ENCODE results near the gene MAST4. TPM values are rescaled to one million over a fixed set of nuclear protein-coding genes. Genes with fewer than 3 reads are reported as not detected.
A peak's percentile ranks its signal among the peaks of the same experiment; 100 is the strongest.

Gene MAST4
- total RNA-seq, 2 donors from 2014 or later = 36.8 to 45.7 TPM

GRCh38 chr5:67164856-67165525 is 568.8 kb downstream of the MAST4 start:
- TF ChIP-seq CTCF (IDR thresholded peaks at IDR 0.05) = no peak
- TF ChIP-seq POLR2A (IDR thresholded peaks at IDR 0.05) = no peak
- TF ChIP-seq POLR2AphosphoS5 (IDR thresholded peaks at IDR 0.05) = no peak
- H3K27ac ChIP-seq = no peak overlapping the region
- peaks cover 3% of the 10 kb centered on the region for H3K4me1 ChIP-seq (replicated peaks)
- no peaks in the 10 kb centered on the region for H3K9me3 ChIP-seq
- no peaks in the 10 kb centered on the region for H3K27me3 ChIP-seq (replicated peaks; ENCODE audit: insufficient read depth)
- WGBS = 93% methylated on average over 17 of the region's 17 CpGs
- H3K36me3 ChIP-seq = peaks cover 0 to 4% of the 10 kb centered on the region in 2 donors
- DNase-seq (ENCODE audit: low spot score) = no peak
- H3K4me3 ChIP-seq = no peak overlapping the region
- intact Hi-C loops (cut with DNase I) = loop anchor here (10.0 kb wide), 1 partner anchor 1110 kb away; no protein-coding TSS in a partner anchor

- TF ChIP-seq POLR2A (IDR thresholded peaks at IDR 0.05) (no peak), POLR2AphosphoS5 (IDR thresholded peaks at IDR 0.05) (peak; percentile 44), CTCF (IDR thresholded peaks at IDR 0.05) (peak; percentile 57 to 87 (median 75))
- 40% methylated on average over 34 of the region's 36 CpGs for WGBS
Measured at GRCh38 chr5:67165526-67166459, 569.6 kb downstream of the MAST4 start.

DNA sequence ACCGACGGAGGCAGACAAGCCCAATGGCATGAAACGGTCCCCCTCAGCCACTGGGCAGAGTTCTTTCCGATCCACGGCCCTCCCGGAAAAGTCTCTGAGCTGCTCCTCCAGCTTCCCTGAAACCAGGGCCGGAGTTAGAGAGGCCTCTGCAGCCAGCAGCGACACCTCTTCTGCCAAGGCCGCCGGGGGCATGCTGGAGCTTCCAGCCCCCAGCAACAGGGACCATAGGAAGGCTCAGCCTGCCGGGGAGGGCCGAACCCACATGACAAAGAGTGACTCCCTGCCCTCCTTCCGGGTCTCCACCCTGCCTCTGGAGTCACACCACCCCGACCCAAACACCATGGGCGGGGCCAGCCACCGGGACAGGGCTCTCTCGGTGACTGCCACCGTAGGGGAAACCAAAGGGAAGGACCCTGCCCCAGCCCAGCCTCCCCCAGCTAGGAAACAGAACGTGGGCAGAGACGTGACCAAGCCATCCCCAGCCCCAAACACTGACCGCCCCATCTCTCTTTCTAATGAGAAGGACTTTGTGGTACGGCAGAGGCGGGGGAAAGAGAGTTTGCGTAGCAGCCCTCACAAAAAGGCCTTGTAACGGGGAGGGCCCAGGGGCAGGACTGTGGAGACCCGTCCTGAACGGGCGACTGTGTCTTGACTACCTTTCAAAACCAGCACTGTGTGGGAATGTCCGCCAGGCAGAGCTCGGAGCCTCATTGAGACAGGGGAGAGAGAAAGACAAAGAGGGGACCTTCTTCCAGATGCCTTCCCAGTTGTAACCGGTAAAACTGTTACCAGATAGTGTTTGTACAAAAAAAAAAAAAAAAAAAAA is 570.5 kb downstream of the MAST4 start:
- TF ChIP-seq POLR2A (IDR thresholded peaks at IDR 0.05) = no peak
- peak in 1 of 4 experiments; percentile 24 for TF ChIP-seq CTCF (IDR thresholded peaks at IDR 0.05)
- Histone ChIP-seq H3K4me1 (replicated peaks) (no peaks in the 10 kb centered on the region), H3K4me3 (peak overlapping the region; percentile 5 to 7), H3K9me3 (no peaks in the 10 kb centered on the region), H3K27ac (peak overlapping the region; percentile 30 to 72), H3K36me3 (peaks cover 0 to 4% of the 10 kb centered on the region in 2 donors), H3K27me3 (replicated peaks; ENCODE audit: insufficient read depth) (no peaks in the 10 kb centered on the region)
- 64% methylated on average over 27 of the region's 31 CpGs for WGBS
- intact Hi-C loops (cut with DNase I) = loop anchor here (2.0 to 10.0 kb wide), 2 partner anchors 42 to 1108 kb away; no protein-coding TSS in a partner anchor
- DNase-seq (ENCODE audit: low spot score) = no peak

More at GRCh38 chr5:67165526-67166459, 569.6 kb downstream of the MAST4 start:
- peak; percentile 78 for DNase-seq (ENCODE audit: low spot score)
- Histone ChIP-seq H3K4me1 (replicated peaks) (peaks cover 3% of the 10 kb centered on the region), H3K36me3 (peaks cover 0 to 4% of the 10 kb centered on the region in 2 donors), H3K4me3 (peak overlapping the region; percentile 5 to 7), H3K27ac (peak overlapping the region; percentile 30 to 72), H3K9me3 (no peaks in the 10 kb centered on the region), H3K27me3 (replicated peaks; ENCODE audit: insufficient read depth) (no peaks in the 10 kb centered on the region)
- intact Hi-C loops (cut with DNase I) = loop anchor here (2.0 to 10.0 kb wide), 2 partner anchors 43 to 1109 kb away; no protein-coding TSS in a partner anchor

GRCh38 chr5:67168069-67168468 is 571.9 kb downstream of the MAST4 start:
- WGBS = 94% methylated on average over 4 of the region's 4 CpGs
- Histone ChIP-seq H3K9me3 (no peaks in the 10 kb centered on the region), H3K4me3 (no peak overlapping the region), H3K27ac (no peak overlapping the region), H3K4me1 (replicated peaks) (no peaks in the 10 kb centered on the region), H3K36me3 (peaks cover 0 to 4% of the 10 kb centered on the region in 2 donors), H3K27me3 (replicated peaks; ENCODE audit: insufficient read depth) (no peaks in the 10 kb centered on the region)
- TF ChIP-seq CTCF (IDR thresholded peaks at IDR 0.05) = no peak
- no peak for TF ChIP-seq POLR2AphosphoS5 (IDR thresholded peaks at IDR 0.05)
- no peak for TF ChIP-seq POLR2A (IDR thresholded peaks at IDR 0.05)
- intact Hi-C loops (cut with DNase I) = loop anchor here (10.0 kb wide), 1 partner anchor 1107 kb away; no protein-coding TSS in a partner anchor
- no peak for DNase-seq (ENCODE audit: low spot score)
